Measurements from ENCODE around the gene CARS1.

DNA sequence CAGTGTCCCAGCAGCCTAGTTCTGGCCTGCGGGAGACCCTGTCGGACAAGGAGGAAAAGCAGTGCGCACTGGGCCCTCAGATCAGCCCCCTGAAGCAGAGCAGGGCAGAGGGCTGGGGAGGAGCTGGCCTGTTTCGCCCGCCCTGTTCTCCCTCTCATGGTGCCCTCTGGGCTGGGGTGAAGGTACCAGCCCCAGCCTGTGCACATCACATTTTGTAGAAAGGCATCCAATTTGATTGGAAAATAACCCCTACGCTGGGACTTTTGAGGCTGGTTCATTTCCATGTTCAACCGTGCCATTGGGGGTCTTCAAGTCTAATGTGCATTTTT, 64.3 kb downstream of the CARS1 start:
- no peak for TF ChIP-seq EZH2 (IDR thresholded peaks at IDR 0.05; ENCODE audit: borderline replicate concordance, low read length)
- TF ChIP-seq, protein P1, sequence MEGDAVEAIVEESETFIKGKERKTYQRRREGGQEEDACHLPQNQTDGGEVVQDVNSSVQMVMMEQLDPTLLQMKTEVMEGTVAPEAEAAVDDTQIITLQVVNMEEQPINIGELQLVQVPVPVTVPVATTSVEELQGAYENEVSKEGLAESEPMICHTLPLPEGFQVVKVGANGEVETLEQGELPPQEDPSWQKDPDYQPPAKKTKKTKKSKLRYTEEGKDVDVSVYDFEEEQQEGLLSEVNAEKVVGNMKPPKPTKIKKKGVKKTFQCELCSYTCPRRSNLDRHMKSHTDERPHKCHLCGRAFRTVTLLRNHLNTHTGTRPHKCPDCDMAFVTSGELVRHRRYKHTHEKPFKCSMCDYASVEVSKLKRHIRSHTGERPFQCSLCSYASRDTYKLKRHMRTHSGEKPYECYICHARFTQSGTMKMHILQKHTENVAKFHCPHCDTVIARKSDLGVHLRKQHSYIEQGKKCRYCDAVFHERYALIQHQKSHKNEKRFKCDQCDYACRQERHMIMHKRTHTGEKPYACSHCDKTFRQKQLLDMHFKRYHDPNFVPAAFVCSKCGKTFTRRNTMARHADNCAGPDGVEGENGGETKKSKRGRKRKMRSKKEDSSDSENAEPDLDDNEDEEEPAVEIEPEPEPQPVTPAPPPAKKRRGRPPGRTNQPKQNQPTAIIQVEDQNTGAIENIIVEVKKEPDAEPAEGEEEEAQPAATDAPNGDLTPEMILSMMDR (conservative IDR thresholded peaks at IDR 0.05 in 1 of 2, IDR thresholded peaks at IDR 0.05 in 1 of 2; ENCODE audit: extremely low read depth in 1 of 2, insufficient read depth in 1 of 2, low read depth in 1 of 2, low read length in 2 of 2), result no peak
